GM21529 (cell line): ENCODE data around the gene DDX6.
A peak's percentile ranks its signal among the peaks of the same experiment; 100 is the strongest.
"Not testable (repeated sequence)": the region's sequence is repeated elsewhere in the genome, so short reads cannot be mapped to it uniquely, and the experiment has no call there.

Experiments used
- ATAC-seq: cut with Tn5 transposase; IDR thresholded peaks from one replicate; pipeline ENCODE4 v1.9.1; 2021; ENCODE audit not compliant: unreplicated experiment

DDX6 gene

GRCh38 chr11:118791111-118791960 lies at the start of gene DDX6:
DDX6 (minus strand) TSS chr11:118791164; CDS start chr11:118786251, 4,913 bp downstream.
- no peak for ATAC-seq

- ATAC-seq: peak; percentile 69
These were observed 48.1 kb upstream of the DDX6 start for GRCh38 chr11:118838905-118839553.

- ATAC-seq: no peak
These were observed 46.9 kb upstream of the DDX6 start for GRCh38 chr11:118837868-118838267.

GRCh38 chr11:118834427-118835028 lies 43.6 kb upstream of the DDX6 start:
- ATAC-seq: no peak

GRCh38 chr11:118827118-118827517 lies 36.2 kb upstream of the DDX6 start:
- no peak for ATAC-seq

- ATAC-seq: not testable (repeated sequence)
These were observed 32.1 kb upstream of the DDX6 start for GRCh38 chr11:118822936-118823510.

- peak; percentile 92 for ATAC-seq
These were observed 29.7 kb upstream of the DDX6 start for GRCh38 chr11:118820412-118821357.

GRCh38 chr11:118820025-118820379 lies 29.0 kb upstream of the DDX6 start:
- ATAC-seq: not testable (repeated sequence)

- no peak for ATAC-seq
These were observed 28.5 kb upstream of the DDX6 start for GRCh38 chr11:118819334-118820024.

GRCh38 chr11:118818130-118818529 lies 27.2 kb upstream of the DDX6 start:
- no peak for ATAC-seq

GRCh38 chr11:118813551-118813950 lies 22.6 kb upstream of the DDX6 start:
- ATAC-seq: no peak

- no peak for ATAC-seq
These were observed 21.5 kb upstream of the DDX6 start for GRCh38 chr11:118812485-118812884.

GRCh38 chr11:118807800-118808778 lies 17.1 kb upstream of the DDX6 start:
- no peak for ATAC-seq

GRCh38 chr11:118806400-118806799 lies 15.4 kb upstream of the DDX6 start:
- no peak for ATAC-seq

- ATAC-seq: no peak
These were observed 13.1 kb upstream of the DDX6 start for GRCh38 chr11:118804094-118804493.

- no peak for ATAC-seq
These were observed 8.4 kb upstream of the DDX6 start for GRCh38 chr11:118799372-118799771.

GRCh38 chr11:118797510-118797909 lies 6.5 kb upstream of the DDX6 start:
- no peak for ATAC-seq

GRCh38 chr11:118792570-118793124 lies 1.7 kb upstream of the DDX6 start:
- peak; percentile 72 for ATAC-seq
